OCI-LY1 (cell line): Measurements from ENCODE around the gene RNF214.
A peak's percentile ranks its signal among the peaks of the same experiment; 100 is the strongest.
"Not testable (repeated sequence)": the region's sequence is repeated elsewhere in the genome, so short reads cannot be mapped to it uniquely, and the experiment has no call there.

Source experiments
- H2AFZ ChIP-seq: fragments of 200-600 bp; sonication (generic), shearing (Covaris generic); 2 replicates; pipeline ENCODE4 v1.6.0; 2014; ENCODE audit warnings: antibody characterized with exemption, mild to moderate bottlenecking, low read length
- H3F3A ChIP-seq: fragments of 200-600 bp; sonication (generic), shearing (Covaris generic); 2 replicates; pipeline ENCODE4 v1.6.0; 2014; ENCODE audit warnings: mild to moderate bottlenecking, antibody characterized with exemption, low read length, moderate library complexity; ENCODE audit not compliant: insufficient read depth
- H3K27ac ChIP-seq: fragments of 200-600 bp; sonication (generic); 2 replicates; pipeline ENCODE4 v1.5.1; 2014; ENCODE audit warnings: low read length, mixed run types, mild to moderate bottlenecking, low read depth; ENCODE audit not compliant: poor library complexity, severe bottlenecking
- H3K27me3 ChIP-seq: fragments of 200-600 bp; sonication (generic); 2 replicates; pipeline ENCODE4 v1.6.0; 2014; ENCODE audit warnings: antibody characterized with exemption, mild to moderate bottlenecking, low read length, moderate library complexity; ENCODE audit not compliant: insufficient read depth
- H3K36me3 ChIP-seq: fragments of 200-600 bp; sonication (generic); 2 replicates; pipeline ENCODE4 v1.6.1; 2014; ENCODE audit warnings: mild to moderate bottlenecking, antibody characterized with exemption, low read length, moderate library complexity, mixed read lengths; ENCODE audit not compliant: insufficient read depth
- H3K4me1 ChIP-seq: fragments of 200-600 bp; sonication (generic); 2 replicates; pipeline ENCODE4 v1.5.1; 2014; ENCODE audit warnings: mild to moderate bottlenecking, low read length, moderate library complexity; ENCODE audit not compliant: insufficient read depth, severe bottlenecking
- H3K4me2 ChIP-seq: fragments of 200-600 bp; sonication (generic), shearing (Covaris generic); 2 replicates; pipeline ENCODE4 v1.6.1; 2014; ENCODE audit warnings: low read length
- H3K4me3 ChIP-seq: fragments of 200-600 bp; sonication (generic); 2 replicates; pipeline ENCODE4 v1.5.1; 2014; ENCODE audit warnings: low read length, low read depth, mild to moderate bottlenecking, mixed read lengths; ENCODE audit not compliant: poor library complexity, severe bottlenecking
- H3K79me2 ChIP-seq: fragments of 200-600 bp; shearing (Covaris generic); 2 replicates; pipeline ENCODE4 v1.6.1; 2016; ENCODE audit warnings: mixed run types, low read length, mixed read lengths; ENCODE audit not compliant: insufficient read depth
- H3K9ac ChIP-seq: fragments of 200-600 bp; sonication (generic), shearing (Covaris generic); 2 replicates; pipeline ENCODE4 v1.6.1; 2014; ENCODE audit warnings: mild to moderate bottlenecking, low read length, mixed read lengths
- H3K9me2 ChIP-seq: fragments of 200-600 bp; sonication (generic), shearing (Covaris generic); 2 replicates; pipeline ENCODE4 v1.6.1; 2014; ENCODE audit warnings: low read depth, mild to moderate bottlenecking, low read length, mixed read lengths
- H3K9me3 ChIP-seq: fragments of 200-600 bp; shearing (Covaris generic); 2 replicates; pipeline ENCODE4 v1.6.1; 2014; ENCODE audit warnings: low read length, mixed read lengths
- H4K20me1 ChIP-seq: fragments of 200-600 bp; sonication (generic), shearing (Covaris generic); 2 replicates; pipeline ENCODE4 v1.6.0; 2016; ENCODE audit warnings: mild to moderate bottlenecking, low read length; ENCODE audit not compliant: insufficient read depth
- CTCF ChIP-seq: fragments of 200-600 bp; sonication (generic), shearing (Covaris generic); IDR thresholded peaks from 2 replicates; pipeline ENCODE4 v1.5.1; 2017; ENCODE audit warnings: mild to moderate bottlenecking, antibody characterized with exemption, low read length, moderate library complexity, mixed read lengths
- EZH2 ChIP-seq: fragments of 200-600 bp; sonication (generic), shearing (Covaris generic); IDR thresholded peaks from 2 replicates; pipeline ENCODE4 v1.8.0; 2017; ENCODE audit warnings: borderline replicate concordance, mixed run types, mild to moderate bottlenecking, antibody characterized with exemption, low read length, moderate library complexity, mixed read lengths

Gene RNF214

DNA sequence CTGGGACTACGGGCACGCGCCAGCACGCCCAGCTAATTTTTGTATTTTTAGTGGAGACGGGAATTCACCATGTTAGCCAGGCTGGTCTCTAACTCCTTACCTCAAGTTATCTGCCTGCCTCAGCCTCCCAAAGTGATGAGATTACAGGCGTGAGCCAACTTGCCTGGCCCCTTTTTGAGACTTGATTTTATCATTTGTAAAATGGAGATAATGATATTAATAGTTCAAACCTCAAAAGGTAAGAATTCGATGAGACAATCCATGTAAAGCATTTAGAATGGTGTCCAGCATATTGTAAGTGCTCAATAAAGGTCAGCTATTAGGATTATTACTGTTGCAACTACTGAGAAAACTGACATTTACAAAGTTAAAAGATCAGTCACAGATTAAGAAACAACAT is 86.3 kb downstream of the RNF214 start:
- Histone ChIP-seq H3K79me2 (no peaks in the 10 kb centered on the region), H3K4me2 (no peak overlapping the region), H3K4me1 (no peaks in the 10 kb centered on the region), H2AFZ (no peak overlapping the region), H3K9me2 (no peaks in the 10 kb centered on the region), H3K27ac (no peak overlapping the region), H3K9ac (no peak overlapping the region), H3K4me3 (no peak overlapping the region), H3F3A (no peaks in the 10 kb centered on the region), H3K9me3 (no peaks in the 10 kb centered on the region), H3K27me3 (no peaks in the 10 kb centered on the region), H3K36me3 (no peaks in the 10 kb centered on the region), H4K20me1 (no peaks in the 10 kb centered on the region)
- TF ChIP-seq EZH2 (no peak), CTCF (no peak)

DNA sequence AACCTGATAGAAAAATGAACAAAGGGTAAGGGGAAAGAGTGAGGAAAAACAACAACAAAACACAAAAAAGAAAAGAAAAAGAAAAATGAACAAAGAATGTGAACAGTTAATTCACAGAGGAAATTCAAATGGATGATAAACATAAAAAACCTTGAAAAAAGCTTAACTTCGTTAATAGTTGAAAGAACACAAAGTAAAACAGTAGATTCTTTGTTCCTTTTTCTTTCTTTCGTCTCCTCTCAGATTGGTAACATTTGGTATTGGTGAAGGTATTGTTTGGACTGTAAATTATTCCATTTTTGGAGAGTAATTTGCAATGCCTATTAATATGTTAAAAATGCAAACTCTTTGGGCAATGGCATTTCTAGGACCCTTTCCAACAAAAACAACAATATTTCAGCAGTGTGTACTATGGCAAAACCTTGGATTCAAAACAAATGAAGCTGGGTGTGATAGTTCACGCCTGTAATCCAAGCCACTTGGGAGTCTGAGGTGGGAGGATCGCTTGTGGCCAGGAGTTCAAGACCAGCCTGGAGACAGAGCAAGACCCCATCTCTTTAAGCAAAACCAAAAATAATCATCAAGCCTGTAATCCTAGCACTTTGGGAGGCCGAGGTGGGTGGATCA is 86.9 kb downstream of the RNF214 start:
- Histone ChIP-seq H3F3A (no peaks in the 10 kb centered on the region), H3K9me2 (no peaks in the 10 kb centered on the region), H2AFZ (no peak overlapping the region), H3K79me2 (no peaks in the 10 kb centered on the region), H3K4me1 (no peaks in the 10 kb centered on the region), H3K27me3 (no peaks in the 10 kb centered on the region), H3K36me3 (no peaks in the 10 kb centered on the region), H3K9ac (no peak overlapping the region), H3K4me2 (no peak overlapping the region), H3K4me3 (no peak overlapping the region), H3K9me3 (no peaks in the 10 kb centered on the region), H3K27ac (no peak overlapping the region), H4K20me1 (no peaks in the 10 kb centered on the region)
- TF ChIP-seq EZH2 = no peak
- no peak for TF ChIP-seq CTCF

- H3F3A ChIP-seq, H3K9me3 ChIP-seq, H2AFZ ChIP-seq, H3K27ac ChIP-seq, H3K27me3 ChIP-seq, H3K79me2 ChIP-seq, H4K20me1 ChIP-seq, H3K36me3 ChIP-seq, H3K9ac ChIP-seq, H3K9me2 ChIP-seq: not testable (repeated sequence)
- Histone ChIP-seq H3K4me3 (peak overlapping the region; percentile 72), H3K4me2 (peak overlapping the region; percentile 86), H3K4me1 (peaks cover 14% of the 10 kb centered on the region)
Measured at GRCh38 chr11:117327255-117327566, 94.7 kb downstream of the RNF214 start.

DNA sequence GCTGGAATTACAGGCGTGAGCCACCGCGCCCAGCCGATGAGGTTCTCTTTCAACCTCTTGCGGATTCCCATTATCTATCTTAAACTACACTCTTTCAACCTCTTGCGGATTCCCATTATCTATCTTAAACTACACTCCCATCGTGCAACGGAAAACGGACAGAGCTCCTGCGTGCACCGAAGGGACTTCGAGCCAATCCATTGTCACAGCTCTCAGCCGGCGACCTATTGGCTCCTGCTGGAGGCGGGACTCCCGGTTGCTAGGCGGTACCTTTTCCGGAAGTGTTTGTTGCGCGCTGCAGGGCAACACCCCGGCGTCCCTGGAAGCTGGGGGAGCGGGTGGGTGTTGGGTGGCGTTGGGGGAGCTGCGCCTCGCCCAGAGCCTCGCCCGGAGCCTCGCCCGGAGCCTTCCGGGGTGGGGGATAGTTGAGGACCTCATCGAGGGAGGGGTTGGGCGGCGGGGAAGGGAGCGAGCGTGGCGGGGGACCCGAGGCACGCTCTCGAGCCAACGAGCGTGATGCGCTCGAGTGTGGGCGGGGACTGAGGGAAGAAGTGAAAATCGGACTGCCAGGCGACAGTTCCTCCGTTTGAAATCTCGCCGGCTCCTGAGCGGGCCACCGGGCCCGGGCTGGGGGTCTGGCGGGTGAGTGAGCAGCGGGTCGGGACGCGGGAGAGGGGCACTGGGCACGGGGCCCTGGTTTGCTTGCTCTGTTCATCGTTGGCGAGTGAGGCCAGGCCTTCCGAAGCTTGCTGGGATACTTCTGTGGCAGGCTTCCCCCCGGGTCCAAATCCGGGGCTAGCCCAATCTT is 95.3 kb downstream of the RNF214 start, which contains the start of gene CEP164:
Gene CEP164, plus strand, starts transcription at position 288 of the 808 bp plus-strand sequence. CDS start 10,733 bp downstream, outside the sequence.
- no peak within 1 kb of the TSS for H3K27ac ChIP-seq
- no peaks in the 10 kb centered on the region for H3K27me3 ChIP-seq
- H3K9ac ChIP-seq = peak within 1 kb of the TSS; percentile 72
- no peak within 1 kb of the TSS for H2AFZ ChIP-seq
- H3F3A ChIP-seq = no peaks in the 10 kb centered on the region
- peaks cover 14% of the 10 kb centered on the region for H3K4me1 ChIP-seq
- H3K36me3 ChIP-seq = no peaks in the 10 kb centered on the region
- no peaks in the 10 kb centered on the region for H4K20me1 ChIP-seq
- no peaks in the 10 kb centered on the region for H3K79me2 ChIP-seq
- peak within 1 kb of the TSS; percentile 72 for H3K4me3 ChIP-seq
- no peaks in the 10 kb centered on the region for H3K9me2 ChIP-seq
- no peak for TF ChIP-seq CTCF
- no peak for TF ChIP-seq EZH2
- peak within 1 kb of the TSS; percentile 86 for H3K4me2 ChIP-seq
- no peaks in the 10 kb centered on the region for H3K9me3 ChIP-seq
